ENCODE measurements around the gene OR52B4. TPM values are rescaled to one million over a fixed set of nuclear protein-coding genes. Genes with fewer than 3 reads are reported as not detected.

Gene OR52B4
- not detected in 2 replicates for total RNA-seq

GRCh38 chr11:4368286-4368685 lies at the start of gene OR52B4:
Gene OR52B4, minus strand, starts transcription at chr11:4368386. Its CDS starts 91 bp downstream, at chr11:4368295.

GRCh38 chr11:4393209-4393857 lies 25.1 kb upstream of the OR52B4 start, which contains the start of gene TRIM21:
Gene TRIM21, minus strand, starts transcription at chr11:4393702. Its CDS starts 3,293 bp downstream, at chr11:4390409.

Other genes with a start within 250 kb of the OR52B4 start
- 10.6 and 11.1 TPM in 2 replicates for gene TRIM21, start 25.3 kb upstream of the OR52B4 start, total RNA-seq
- not detected in 2 replicates for gene OR52K2, start 80.9 kb upstream of the OR52B4 start, total RNA-seq
- gene OR52K1, start 114.3 kb upstream of the OR52B4 start, total RNA-seq = not detected in 2 replicates
- not detected in 2 replicates for gene OR52M1, start 176.8 kb upstream of the OR52B4 start, total RNA-seq
- gene OR52I2, start 213.4 kb upstream of the OR52B4 start, total RNA-seq = not detected in 2 replicates
- gene OR52I1, start 225.7 kb upstream of the OR52B4 start, total RNA-seq = not detected in 2 replicates
- gene TRIM68, start 239.8 kb upstream of the OR52B4 start, total RNA-seq = 7.2 and 12.2 TPM in 2 replicates

Measured in pericardium fibroblast (primary cell).